Activated B cell treated with CpG ODN at 0.5 μM for 24 hours (primary cell): ENCODE data around the gene CHD6. TPM values are rescaled to one million over a fixed set of nuclear protein-coding genes. Genes with fewer than 3 reads are reported as not detected.

ENCODE experiments used
- ATAC-seq: fragments of 200-7000 bp; cut with Tn5 transposase; one replicate; pipeline ENCODE4 v1.10.0; 2021; ENCODE audit warnings: low read depth, mild to moderate bottlenecking, moderate library complexity
- CTCF ChIA-PET: fragments of 350-600 bp; sonication (Branson Sonifier 250); formaldehyde crosslinking; loops from one replicate; lab custom pipeline; 2021; ENCODE audit warnings: antibody characterized with exemption; lab: Charles Lee
- POLR2A ChIA-PET: fragments of 350-600 bp; sonication (Branson Sonifier 250); formaldehyde crosslinking; loops from one replicate; lab custom pipeline; 2021; ENCODE audit warnings: antibody characterized with exemption; lab: Charles Lee
- DNase-seq: peaks from one replicate; pipeline ENCODE4 v3.0.0; 2022
- H3K27ac Mint-ChIP-seq: one replicate; pipeline ENCODE4 v1.8.0; 2020; ENCODE audit warnings: mixed read lengths
- H3K27me3 Mint-ChIP-seq: one replicate; pipeline ENCODE4 v1.8.0; 2021; ENCODE audit warnings: mixed read lengths
- H3K36me3 Mint-ChIP-seq: one replicate; pipeline ENCODE4 v1.8.0; 2021; ENCODE audit warnings: low read depth, mixed read lengths
- H3K4me1 Mint-ChIP-seq: one replicate; pipeline ENCODE4 v1.8.0; 2021; ENCODE audit warnings: mixed read lengths
- H3K4me3 Mint-ChIP-seq: one replicate; pipeline ENCODE4 v1.8.0; 2020; ENCODE audit warnings: mild to moderate bottlenecking, mixed read lengths
- H3K9me3 Mint-ChIP-seq: one replicate; pipeline ENCODE4 v1.8.0; 2020; ENCODE audit warnings: mixed read lengths
- CTCF ChIP-seq: fragments of 200-600 bp; IDR thresholded peaks from one replicate; pipeline ENCODE4 v1.8.0; 2022; ENCODE audit warnings: antibody characterized with exemption, mild to moderate bottlenecking
- intact Hi-C: fragments of 100-400 bp; cut with micrococcal nuclease; formaldehyde crosslinking; loops from one replicate; pipeline ENCODE4 v1.15.1; 2024
- total RNA-seq: library from RNA; stranded (reverse); gene quantifications from 2 replicates; pipeline ENCODE4 v1.2.3, GENCODE V29; 2022

Gene CHD6
- total RNA-seq, 1 donor from 2014 or later: 59.9 TPM

- peaks cover 17% of the 10 kb centered on the region for H3K9me3 Mint-ChIP-seq
- H3K4me3 Mint-ChIP-seq: no peak overlapping the region
- intact Hi-C loops: no loop called here
- peaks cover 20% of the 10 kb centered on the region for H3K4me1 Mint-ChIP-seq
- H3K27me3 Mint-ChIP-seq: no peaks in the 10 kb centered on the region
- POLR2A ChIA-PET: no interaction called here
- no peak for TF ChIP-seq CTCF
- ATAC-seq (no peak), DNase-seq (no peak)
- peaks cover 36% of the 10 kb centered on the region for H3K36me3 Mint-ChIP-seq
- CTCF ChIA-PET: no interaction called here
- no peak overlapping the region for H3K27ac Mint-ChIP-seq
Measured at GRCh38 chr20:41587956-41588355, 30.2 kb downstream of the CHD6 start.

GRCh38 chr20:41587523-41587922, 30.7 kb downstream of the CHD6 start:
- no peak for DNase-seq
- Mint-ChIP-seq H3K4me1 (peaks cover 19% of the 10 kb centered on the region), H3K36me3 (peaks cover 39% of the 10 kb centered on the region), H3K27me3 (no peaks in the 10 kb centered on the region), H3K9me3 (peaks cover 17% of the 10 kb centered on the region), H3K4me3 (no peak overlapping the region), H3K27ac (no peak overlapping the region)
- ATAC-seq: no peak
- intact Hi-C loops: no loop called here
- CTCF ChIA-PET: no interaction called here
- no peak for TF ChIP-seq CTCF
- POLR2A ChIA-PET: no interaction called here

- Mint-ChIP-seq H3K27ac (no peak overlapping the region), H3K4me3 (no peak overlapping the region), H3K27me3 (no peaks in the 10 kb centered on the region), H3K36me3 (peaks cover 42% of the 10 kb centered on the region), H3K9me3 (peaks cover 17% of the 10 kb centered on the region), H3K4me1 (peaks cover 22% of the 10 kb centered on the region)
- ChIA-PET CTCF (no interaction called here), POLR2A (no interaction called here)
- no peak for TF ChIP-seq CTCF
- DNase-seq (no peak), ATAC-seq (no peak)
- intact Hi-C loops: no loop called here
Measured at GRCh38 chr20:41586772-41587171, 31.4 kb downstream of the CHD6 start.

- Mint-ChIP-seq H3K4me1 (peaks cover 58% of the 10 kb centered on the region), H3K4me3 (no peak overlapping the region), H3K27me3 (no peaks in the 10 kb centered on the region), H3K27ac (no peak overlapping the region), H3K36me3 (peaks cover 20% of the 10 kb centered on the region), H3K9me3 (peaks cover 3% of the 10 kb centered on the region)
- no peak for TF ChIP-seq CTCF
- POLR2A ChIA-PET: interaction anchor here (0.6 kb wide), 1 partner anchor 9 kb away, joined by 3 read pairs; no protein-coding TSS in a partner anchor
- CTCF ChIA-PET: interaction anchor here (1.3 kb wide), 1 partner anchor 9 kb away, joined by 3 read pairs; no protein-coding TSS in a partner anchor
- no peak for DNase-seq
- intact Hi-C loops: no loop called here
- ATAC-seq: no peak
Measured at GRCh38 chr20:41580350-41580749, 37.8 kb downstream of the CHD6 start.

- Mint-ChIP-seq H3K9me3 (peaks cover 12% of the 10 kb centered on the region), H3K4me3 (no peak overlapping the region), H3K27ac (no peak overlapping the region), H3K4me1 (peaks cover 77% of the 10 kb centered on the region), H3K36me3 (peaks cover 14% of the 10 kb centered on the region), H3K27me3 (no peaks in the 10 kb centered on the region)
- CTCF ChIA-PET: no interaction called here
- intact Hi-C loops: no loop called here
- POLR2A ChIA-PET: interaction anchor here (0.6 kb wide), 1 partner anchor 21 kb away, joined by 3 read pairs; no protein-coding TSS in a partner anchor
- ATAC-seq: no peak
- TF ChIP-seq CTCF: no peak
- no peak for DNase-seq
Measured at GRCh38 chr20:41577129-41578009, 40.8 kb downstream of the CHD6 start.
